Neural cell (in vitro differentiated cells): Measurements from ENCODE around the gene SLC30A4. TPM values are rescaled to one million over a fixed set of nuclear protein-coding genes. Genes with fewer than 3 reads are reported as not detected.

Experiments used
- H2AFZ ChIP-seq: fragments of 200-600, 300-800 bp; sonication (generic), shearing (Covaris generic); 2 replicates; pipeline ENCODE4 v1.6.0; 2014; ENCODE audit warnings: low read depth, mild to moderate bottlenecking, antibody characterized with exemption, low read length, moderate library complexity
- H3F3A ChIP-seq: fragments of 200-600 bp; shearing (Covaris generic); 2 replicates; pipeline ENCODE4 v1.6.1; 2016; ENCODE audit warnings: mild to moderate bottlenecking, moderate library complexity, mixed read lengths, antibody characterized with exemption, low read length; ENCODE audit not compliant: insufficient read depth, poor library complexity, severe bottlenecking
- H3K27ac ChIP-seq: fragments of 200-600, 300-800 bp; sonication (generic), shearing (Covaris generic); 2 replicates; pipeline ENCODE4 v1.5.1; 2014; ENCODE audit warnings: mild to moderate bottlenecking, low read length, moderate library complexity
- H3K27me3 ChIP-seq: fragments of 300-800, 200-600 bp; sonication (generic), shearing (Covaris generic); 2 replicates; pipeline ENCODE4 v1.6.0; 2014; ENCODE audit warnings: mild to moderate bottlenecking, low read depth, low read length, moderate library complexity; ENCODE audit not compliant: insufficient read depth
- H3K36me3 ChIP-seq: fragments of 300-800, 200-600 bp; sonication (generic), shearing (Covaris generic); 2 replicates; pipeline ENCODE4 v1.5.1; 2014; ENCODE audit warnings: mild to moderate bottlenecking, antibody characterized with exemption, low read length, moderate library complexity; ENCODE audit not compliant: insufficient read depth
- H3K4me2 ChIP-seq: fragments of 300-800, 200-600 bp; sonication (generic), shearing (Covaris generic); 2 replicates; pipeline ENCODE4 v1.6.0; 2014; ENCODE audit warnings: mild to moderate bottlenecking, low read length
- H3K4me3 ChIP-seq: fragments of 300-800, 200-600 bp; sonication (generic), shearing (Covaris generic); 2 replicates; pipeline ENCODE4 v1.5.1; 2014; ENCODE audit warnings: mild to moderate bottlenecking, low read length, moderate library complexity
- H3K79me2 ChIP-seq: fragments of 200-600 bp; shearing (Covaris generic); replicated peaks from 2 replicates; pipeline ENCODE4 v1.6.0; 2014; ENCODE audit warnings: mild to moderate bottlenecking, low read length, moderate library complexity; ENCODE audit not compliant: insufficient read depth
- H3K9ac ChIP-seq: fragments of 300-800, 200-600 bp; sonication (generic), shearing (Covaris generic); 2 replicates; pipeline ENCODE4 v1.6.1; 2016; ENCODE audit warnings: mild to moderate bottlenecking, low read length, mixed read lengths
- H3K9me2 ChIP-seq: fragments of 200-600 bp; shearing (Covaris generic); 2 replicates; pipeline ENCODE4 v1.6.1; 2016; ENCODE audit warnings: mild to moderate bottlenecking, low read length, mixed read lengths; ENCODE audit not compliant: insufficient read depth
- H3K9me3 ChIP-seq: fragments of 200-600, 300-800 bp; sonication (generic), shearing (Covaris generic); 2 replicates; pipeline ENCODE4 v1.6.1; 2016; ENCODE audit warnings: mild to moderate bottlenecking, mixed run types, low read length, moderate library complexity, mixed read lengths
- H4K20me1 ChIP-seq: fragments of 200-600 bp; shearing (Covaris generic); 2 replicates; pipeline ENCODE4 v1.6.1; 2016; ENCODE audit warnings: mild to moderate bottlenecking, mixed run types; ENCODE audit not compliant: insufficient read depth
- EP300 ChIP-seq: fragments of 450-650 bp; conservative IDR thresholded peaks from 2 replicates; pipeline ENCODE4 v1.6.1; 2014; ENCODE audit warnings: antibody characterized with exemption, mild to moderate bottlenecking, moderate library complexity; ENCODE audit not compliant: poor library complexity, severe bottlenecking
- EZH2 ChIP-seq: fragments of 200-600, 300-800 bp; shearing (Covaris generic), sonication (generic); IDR thresholded peaks from 2 replicates; pipeline ENCODE4 v1.6.1; 2014; ENCODE audit warnings: antibody characterized with exemption, low read length, borderline replicate concordance, mild to moderate bottlenecking; ENCODE audit not compliant: insufficient read depth, poor library complexity, severe bottlenecking
- MXI1 ChIP-seq: fragments of 450-650 bp; conservative IDR thresholded peaks from 2 replicates; pipeline ENCODE4 v1.6.1; 2014; ENCODE audit warnings: antibody characterized with exemption, mild to moderate bottlenecking; ENCODE audit not compliant: poor library complexity, severe bottlenecking
- POLR2AphosphoS5 ChIP-seq: IDR thresholded peaks from 2 replicates; pipeline ENCODE4 v1.6.1; 2012
- RAD21 ChIP-seq: fragments of 450-650 bp; conservative IDR thresholded peaks from 2 replicates; pipeline ENCODE4 v1.6.1; 2014; ENCODE audit warnings: antibody characterized with exemption, mild to moderate bottlenecking, moderate library complexity
- SMC3 ChIP-seq: fragments of 450-650 bp; conservative IDR thresholded peaks from 2 replicates; pipeline ENCODE4 v1.6.1; 2014; ENCODE audit warnings: antibody characterized with exemption, mild to moderate bottlenecking, moderate library complexity; ENCODE audit not compliant: poor library complexity
- TAF1 ChIP-seq: IDR thresholded peaks from 2 replicates; pipeline ENCODE4 v1.6.1; 2012; ENCODE audit warnings: low read depth
- polyA plus RNA-seq: library from polyadenylated mRNA; depleted of rRNA; stranded (reverse); fragments of >200 nt; gene quantifications from 2 replicates; pipeline ENCODE4 v1.2.3, GENCODE V29; 2014
- TF ChIP-seq, protein P1 (sequence below): fragments of 450-650 bp; IDR thresholded peaks from 2 replicates; pipeline ENCODE4 v1.5.1; 2014; ENCODE audit warnings: antibody characterized with exemption, mild to moderate bottlenecking, moderate library complexity; ENCODE audit not compliant: poor library complexity, severe bottlenecking
- TF ChIP-seq, protein P2 (sequence below): IDR thresholded peaks from 2 replicates; pipeline ENCODE4 v1.6.1; 2012; ENCODE audit warnings: borderline replicate concordance

SLC30A4 gene
- polyA plus RNA-seq, 1 donor from 2014 or later, result 6.7 TPM

DNA sequence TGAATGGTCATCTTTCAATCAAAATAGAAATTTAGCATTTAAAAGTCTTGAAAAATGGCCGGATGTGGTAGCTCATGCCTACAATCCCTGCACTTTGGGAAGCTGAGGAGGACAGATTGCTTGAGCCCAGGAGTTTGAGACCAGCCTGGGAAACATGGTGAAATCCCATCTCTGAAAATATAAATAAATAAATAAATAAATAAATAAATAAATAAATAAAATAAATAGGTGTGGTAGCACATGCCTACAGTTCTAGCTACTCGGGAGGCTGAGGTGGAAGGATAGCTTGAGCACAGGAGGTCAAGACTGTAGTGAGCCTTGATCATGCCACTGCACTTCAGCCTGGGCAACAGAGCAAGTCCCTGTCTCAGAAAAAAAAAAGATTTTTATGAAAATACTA is 25.9 kb downstream of the SLC30A4 start:
- no peak overlapping the region for H3K27ac ChIP-seq
- no peak overlapping the region for H3K4me3 ChIP-seq
- no peaks in the 10 kb centered on the region for H3K9me2 ChIP-seq
- H3F3A ChIP-seq, result no peaks in the 10 kb centered on the region
- H3K79me2 ChIP-seq, result no peaks in the 10 kb centered on the region
- H4K20me1 ChIP-seq, result no peaks in the 10 kb centered on the region
- no peaks in the 10 kb centered on the region for H3K36me3 ChIP-seq
- H3K27me3 ChIP-seq, result no peaks in the 10 kb centered on the region
- no peak overlapping the region for H3K9ac ChIP-seq
- no peak for TF ChIP-seq TAF1
- TF ChIP-seq, protein P1, sequence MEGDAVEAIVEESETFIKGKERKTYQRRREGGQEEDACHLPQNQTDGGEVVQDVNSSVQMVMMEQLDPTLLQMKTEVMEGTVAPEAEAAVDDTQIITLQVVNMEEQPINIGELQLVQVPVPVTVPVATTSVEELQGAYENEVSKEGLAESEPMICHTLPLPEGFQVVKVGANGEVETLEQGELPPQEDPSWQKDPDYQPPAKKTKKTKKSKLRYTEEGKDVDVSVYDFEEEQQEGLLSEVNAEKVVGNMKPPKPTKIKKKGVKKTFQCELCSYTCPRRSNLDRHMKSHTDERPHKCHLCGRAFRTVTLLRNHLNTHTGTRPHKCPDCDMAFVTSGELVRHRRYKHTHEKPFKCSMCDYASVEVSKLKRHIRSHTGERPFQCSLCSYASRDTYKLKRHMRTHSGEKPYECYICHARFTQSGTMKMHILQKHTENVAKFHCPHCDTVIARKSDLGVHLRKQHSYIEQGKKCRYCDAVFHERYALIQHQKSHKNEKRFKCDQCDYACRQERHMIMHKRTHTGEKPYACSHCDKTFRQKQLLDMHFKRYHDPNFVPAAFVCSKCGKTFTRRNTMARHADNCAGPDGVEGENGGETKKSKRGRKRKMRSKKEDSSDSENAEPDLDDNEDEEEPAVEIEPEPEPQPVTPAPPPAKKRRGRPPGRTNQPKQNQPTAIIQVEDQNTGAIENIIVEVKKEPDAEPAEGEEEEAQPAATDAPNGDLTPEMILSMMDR, result no peak
- TF ChIP-seq, protein P2, sequence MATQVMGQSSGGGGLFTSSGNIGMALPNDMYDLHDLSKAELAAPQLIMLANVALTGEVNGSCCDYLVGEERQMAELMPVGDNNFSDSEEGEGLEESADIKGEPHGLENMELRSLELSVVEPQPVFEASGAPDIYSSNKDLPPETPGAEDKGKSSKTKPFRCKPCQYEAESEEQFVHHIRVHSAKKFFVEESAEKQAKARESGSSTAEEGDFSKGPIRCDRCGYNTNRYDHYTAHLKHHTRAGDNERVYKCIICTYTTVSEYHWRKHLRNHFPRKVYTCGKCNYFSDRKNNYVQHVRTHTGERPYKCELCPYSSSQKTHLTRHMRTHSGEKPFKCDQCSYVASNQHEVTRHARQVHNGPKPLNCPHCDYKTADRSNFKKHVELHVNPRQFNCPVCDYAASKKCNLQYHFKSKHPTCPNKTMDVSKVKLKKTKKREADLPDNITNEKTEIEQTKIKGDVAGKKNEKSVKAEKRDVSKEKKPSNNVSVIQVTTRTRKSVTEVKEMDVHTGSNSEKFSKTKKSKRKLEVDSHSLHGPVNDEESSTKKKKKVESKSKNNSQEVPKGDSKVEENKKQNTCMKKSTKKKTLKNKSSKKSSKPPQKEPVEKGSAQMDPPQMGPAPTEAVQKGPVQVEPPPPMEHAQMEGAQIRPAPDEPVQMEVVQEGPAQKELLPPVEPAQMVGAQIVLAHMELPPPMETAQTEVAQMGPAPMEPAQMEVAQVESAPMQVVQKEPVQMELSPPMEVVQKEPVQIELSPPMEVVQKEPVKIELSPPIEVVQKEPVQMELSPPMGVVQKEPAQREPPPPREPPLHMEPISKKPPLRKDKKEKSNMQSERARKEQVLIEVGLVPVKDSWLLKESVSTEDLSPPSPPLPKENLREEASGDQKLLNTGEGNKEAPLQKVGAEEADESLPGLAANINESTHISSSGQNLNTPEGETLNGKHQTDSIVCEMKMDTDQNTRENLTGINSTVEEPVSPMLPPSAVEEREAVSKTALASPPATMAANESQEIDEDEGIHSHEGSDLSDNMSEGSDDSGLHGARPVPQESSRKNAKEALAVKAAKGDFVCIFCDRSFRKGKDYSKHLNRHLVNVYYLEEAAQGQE, result no peak
- no peak for TF ChIP-seq SMC3
- TF ChIP-seq EP300, result no peak
- no peaks in the 10 kb centered on the region for H3K9me3 ChIP-seq
- no peak overlapping the region for H2AFZ ChIP-seq
- no peak overlapping the region for H3K4me2 ChIP-seq

DNA sequence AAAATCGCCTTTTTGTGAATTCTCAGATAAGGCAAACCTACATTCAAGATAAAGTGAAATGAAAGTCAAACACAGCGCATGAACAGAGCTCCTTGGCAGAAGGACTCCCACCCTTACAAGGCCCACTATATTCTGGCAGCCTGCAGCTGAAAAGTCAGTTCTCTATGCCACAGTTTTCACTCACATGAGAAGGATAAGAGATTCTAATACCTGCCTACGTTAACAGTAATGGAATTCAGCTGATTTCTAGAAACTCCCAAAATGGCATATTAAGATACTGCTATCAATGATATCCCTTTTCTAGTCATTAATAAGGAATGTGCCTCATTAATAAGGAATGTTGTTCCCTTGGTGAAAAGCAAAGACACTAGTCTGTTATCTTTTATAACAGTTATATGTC is 27.0 kb downstream of the SLC30A4 start:
- H3K79me2 ChIP-seq, result no peaks in the 10 kb centered on the region
- no peak overlapping the region for H3K4me3 ChIP-seq
- no peak overlapping the region for H2AFZ ChIP-seq
- H3K9ac ChIP-seq, result no peak overlapping the region
- H4K20me1 ChIP-seq, result no peaks in the 10 kb centered on the region
- no peaks in the 10 kb centered on the region for H3K9me2 ChIP-seq
- no peaks in the 10 kb centered on the region for H3K9me3 ChIP-seq
- H3K4me2 ChIP-seq, result no peak overlapping the region
- TF ChIP-seq, protein P1, result no peak
- TF ChIP-seq TAF1 (no peak), EZH2 (no peak), RAD21 (no peak), EP300 (no peak), MXI1 (no peak), SMC3 (no peak), POLR2AphosphoS5 (no peak)
- TF ChIP-seq, protein P2, result no peak
- no peaks in the 10 kb centered on the region for H3K27me3 ChIP-seq
- H3K27ac ChIP-seq, result no peak overlapping the region
- H3F3A ChIP-seq, result no peaks in the 10 kb centered on the region
- no peaks in the 10 kb centered on the region for H3K36me3 ChIP-seq
